ENCODE measurements around the gene MELK.

DNA sequence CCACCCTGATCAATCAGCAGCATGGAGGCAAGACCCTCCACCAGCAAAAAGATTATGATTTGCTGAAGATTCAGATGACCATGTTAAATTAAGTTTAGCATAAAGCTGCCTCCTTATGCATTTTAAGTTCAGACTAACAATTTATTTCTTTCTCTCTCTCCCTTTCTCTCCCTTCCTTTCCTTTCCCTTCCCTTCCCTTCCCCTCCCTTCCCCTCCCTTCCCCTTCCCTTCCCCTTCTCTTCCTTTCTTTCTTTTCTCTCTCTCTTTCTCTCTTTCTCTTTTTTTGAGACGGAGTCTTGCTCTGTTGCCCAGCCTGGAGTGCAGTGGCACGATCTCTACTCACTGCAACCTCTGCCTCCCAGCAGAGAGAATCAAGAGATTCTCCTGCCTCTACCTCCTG lies 1.4 kb upstream of the MELK start:
- no peak for TF ChIP-seq EP300 (conservative IDR thresholded peaks at IDR 0.05; ENCODE audit: poor library complexity, severe bottlenecking)
- no peak for TF ChIP-seq EZH2 (IDR thresholded peaks at IDR 0.05; ENCODE audit: borderline replicate concordance, insufficient read depth, low read length, poor library complexity, severe bottlenecking)

Measured in neural cell (in vitro differentiated cells).